GM18520 (cell line): ENCODE results near the gene ABT1.

Experiments
- ATAC-seq: cut with Tn5 transposase; IDR thresholded peaks from one replicate; pipeline ENCODE4 v1.9.1; 2021; ENCODE audit not compliant: unreplicated experiment

Gene ABT1

DNA sequence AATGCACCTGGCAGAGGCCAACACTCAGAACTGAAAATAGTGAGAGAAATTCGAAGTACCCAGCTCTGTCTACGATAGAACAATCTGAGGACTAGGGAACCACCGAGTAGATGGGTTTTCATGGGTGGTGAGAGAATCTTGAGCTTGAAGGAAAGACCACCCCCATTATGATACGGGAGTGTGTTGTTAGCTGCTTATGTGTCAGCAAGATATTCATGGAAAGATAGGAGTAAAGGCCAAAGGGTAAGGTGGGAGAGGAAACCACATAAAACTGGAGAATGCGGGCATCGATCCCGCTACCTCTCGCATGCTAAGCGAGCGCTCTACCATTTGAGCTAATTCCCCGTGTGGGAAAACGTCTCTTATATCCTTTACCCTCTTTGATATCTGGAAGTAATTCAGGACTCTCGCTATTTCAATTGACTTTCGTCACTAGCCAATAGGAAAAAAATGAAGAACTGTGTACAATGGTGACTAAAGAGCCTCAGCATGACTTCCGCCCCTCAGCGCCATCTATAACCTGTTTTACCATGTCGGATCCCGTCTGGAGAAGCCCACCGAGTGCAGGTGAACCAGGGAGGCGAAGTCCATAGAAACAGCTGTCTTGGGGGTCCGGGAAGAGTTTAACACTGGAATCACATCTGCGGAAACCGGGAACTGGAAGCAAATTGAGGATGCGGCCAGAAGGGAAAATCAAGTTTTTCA lies 25.0 kb upstream of the ABT1 start:
- ATAC-seq = no peak

DNA sequence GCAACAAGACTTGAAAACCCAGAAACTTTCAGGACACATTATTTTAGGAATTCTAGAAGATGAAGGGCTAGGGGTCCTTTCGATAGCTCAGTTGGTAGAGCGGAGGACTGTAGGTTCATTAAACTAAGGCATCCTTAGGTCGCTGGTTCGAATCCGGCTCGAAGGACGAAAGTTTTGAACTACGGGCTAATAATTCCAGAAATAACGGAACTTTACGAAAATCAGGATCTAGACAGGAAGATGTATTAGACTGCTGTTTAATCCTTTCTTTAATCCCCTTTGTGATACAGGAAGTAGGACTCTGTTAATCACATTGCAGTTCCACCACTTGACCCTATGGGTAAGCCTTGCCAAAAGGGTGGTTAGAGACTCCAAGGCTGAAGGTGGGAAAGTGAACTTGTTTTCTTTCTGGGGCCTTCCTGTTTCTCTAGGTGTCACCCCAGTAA lies 21.2 kb upstream of the ABT1 start:
- no peak for ATAC-seq

DNA sequence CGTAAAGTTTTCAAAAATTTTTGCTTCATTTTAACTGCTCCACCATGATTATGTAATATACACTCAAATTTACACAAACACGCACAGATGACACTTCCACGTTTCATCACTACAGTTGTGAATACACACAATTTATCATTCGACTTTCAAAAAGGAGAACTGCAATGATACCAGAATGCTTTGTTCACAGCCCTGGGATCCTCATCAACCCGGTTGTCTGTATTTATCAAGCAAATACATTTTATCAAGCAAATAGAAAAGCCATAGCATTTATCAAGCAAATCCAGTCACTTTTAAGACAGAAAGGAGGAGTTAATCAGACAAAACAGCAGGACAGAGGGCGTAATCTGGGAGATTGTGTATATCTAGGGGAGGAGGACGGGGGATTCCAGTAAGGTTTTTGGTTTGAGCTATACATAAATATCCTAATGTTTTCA lies 20.3 kb upstream of the ABT1 start:
- ATAC-seq = no peak

DNA sequence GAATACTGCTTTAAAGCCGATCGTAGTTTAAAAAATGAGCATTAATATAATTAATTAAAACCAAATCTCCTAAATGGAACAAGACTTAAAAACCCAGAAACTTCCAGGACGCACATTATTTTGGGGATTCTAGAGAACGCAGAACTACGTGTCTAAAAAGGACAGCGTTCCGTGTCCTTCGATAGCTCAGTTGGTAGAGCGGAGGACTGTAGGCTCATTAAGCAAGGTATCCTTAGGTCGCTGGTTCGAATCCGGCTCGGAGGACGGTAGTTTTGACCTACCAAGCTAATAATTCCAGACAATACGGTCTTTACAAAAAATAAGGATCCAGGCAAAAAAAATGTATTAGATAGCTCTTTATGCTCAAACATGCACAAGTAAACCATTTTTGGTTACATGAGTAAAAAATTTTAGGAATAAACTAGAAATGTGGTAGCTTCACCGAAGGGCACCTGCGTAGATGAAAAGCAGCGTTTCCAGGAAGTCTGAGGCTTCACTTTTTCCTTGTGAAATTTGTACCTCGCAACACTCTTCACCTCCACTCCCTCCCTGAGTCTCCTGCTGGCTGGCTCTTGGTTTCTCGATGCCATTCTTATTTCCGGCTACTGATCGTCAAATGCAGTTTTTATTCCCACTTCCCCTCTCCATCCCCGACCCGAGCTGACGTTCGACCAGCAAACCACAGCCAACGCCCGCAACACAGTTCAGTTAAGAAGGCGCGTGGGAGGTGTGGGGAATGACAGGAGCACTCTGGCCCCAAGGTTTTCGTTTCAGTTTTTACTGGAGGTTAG lies 19.6 kb upstream of the ABT1 start:
- ATAC-seq = no peak

DNA sequence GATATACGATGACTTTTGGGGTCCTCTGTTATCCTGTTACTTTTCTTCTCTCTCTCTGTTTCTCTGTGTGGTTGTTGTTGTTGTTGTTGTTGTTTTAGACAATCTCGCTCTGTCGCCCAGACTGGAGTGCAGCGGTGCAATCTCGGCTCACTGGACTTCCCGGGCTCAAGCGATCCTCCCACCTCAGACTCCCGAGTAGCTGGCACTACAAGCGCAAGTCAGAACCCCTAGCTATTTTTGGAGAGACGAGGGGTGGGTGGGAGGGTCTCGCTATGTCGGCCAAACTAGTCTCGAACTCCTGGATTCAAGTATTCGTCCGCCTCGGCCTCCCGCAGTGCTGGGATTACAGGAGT lies 19.1 kb upstream of the ABT1 start:
- no peak for ATAC-seq

DNA sequence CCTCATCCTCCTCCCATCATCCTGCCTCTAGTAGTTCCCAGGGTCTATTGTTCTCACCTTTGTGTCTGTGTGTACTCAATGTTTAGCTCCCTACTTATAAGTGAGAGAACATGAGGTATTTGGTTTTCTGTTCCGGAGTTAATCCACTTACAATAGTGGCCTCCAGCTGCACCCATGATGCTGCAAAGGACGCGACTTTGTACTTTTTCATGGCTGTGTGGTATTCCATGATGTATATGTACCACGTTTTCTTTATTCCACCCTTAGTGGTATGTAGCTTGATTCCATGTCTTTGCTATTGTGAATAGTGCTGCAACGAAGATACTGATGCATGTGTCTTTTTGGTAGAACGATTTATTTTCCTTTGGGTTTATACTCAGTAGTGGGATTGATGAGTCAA lies 18.5 kb upstream of the ABT1 start:
- ATAC-seq = no peak

DNA sequence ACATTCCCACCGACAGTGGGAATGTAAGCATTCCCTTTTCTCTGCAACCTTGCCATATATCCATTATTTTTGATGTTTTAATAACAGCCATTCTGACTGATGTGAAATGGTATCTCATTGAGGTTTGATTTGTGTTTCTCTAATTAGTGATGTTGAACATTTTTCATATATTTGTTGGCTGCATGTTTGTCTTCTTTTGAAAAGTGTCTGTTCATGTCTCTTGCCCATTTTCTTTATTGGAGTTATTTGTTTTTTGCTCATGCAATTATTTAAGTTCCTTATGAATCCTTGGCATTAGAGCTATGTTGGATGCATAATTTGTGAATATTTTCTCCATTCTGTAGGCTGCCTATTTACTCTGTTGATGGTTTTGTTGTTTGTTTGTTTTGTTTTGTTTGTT lies 18.0 kb upstream of the ABT1 start:
- ATAC-seq = no peak

DNA sequence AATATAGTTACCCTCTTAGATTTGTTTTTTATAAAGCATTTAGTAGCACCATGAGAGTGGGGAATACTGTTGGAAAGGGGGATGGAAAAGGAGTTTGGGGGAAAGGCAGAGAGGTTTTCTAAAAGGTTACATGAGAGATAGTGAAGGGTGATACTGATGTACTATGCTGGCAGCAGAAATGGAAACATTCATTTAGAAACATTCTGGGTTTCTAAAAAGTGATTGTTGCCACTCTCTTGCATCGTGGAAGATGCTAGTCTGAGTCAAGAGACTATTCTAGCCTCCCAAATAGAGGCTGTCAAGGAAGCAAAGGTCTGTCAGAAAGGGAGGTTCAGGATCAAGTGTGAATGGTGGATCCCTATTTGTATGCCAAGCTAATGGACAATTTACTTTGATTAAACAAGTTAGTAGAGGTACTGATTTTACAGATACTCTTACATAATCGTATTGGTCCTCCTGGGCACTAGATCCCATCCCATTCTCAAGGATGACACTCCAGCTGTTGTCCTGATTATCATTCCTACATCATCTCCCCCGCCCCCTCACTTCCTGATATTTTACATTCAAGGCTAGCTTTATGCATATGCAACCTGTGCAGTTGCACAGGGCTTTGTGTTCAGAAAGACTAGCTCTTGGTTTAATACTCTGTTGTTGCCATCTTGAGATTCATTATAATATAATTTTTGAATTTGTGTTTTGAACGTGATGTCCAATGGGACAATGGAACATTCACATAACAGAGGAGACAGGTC lies 15.4 kb upstream of the ABT1 start:
- no peak for ATAC-seq

DNA sequence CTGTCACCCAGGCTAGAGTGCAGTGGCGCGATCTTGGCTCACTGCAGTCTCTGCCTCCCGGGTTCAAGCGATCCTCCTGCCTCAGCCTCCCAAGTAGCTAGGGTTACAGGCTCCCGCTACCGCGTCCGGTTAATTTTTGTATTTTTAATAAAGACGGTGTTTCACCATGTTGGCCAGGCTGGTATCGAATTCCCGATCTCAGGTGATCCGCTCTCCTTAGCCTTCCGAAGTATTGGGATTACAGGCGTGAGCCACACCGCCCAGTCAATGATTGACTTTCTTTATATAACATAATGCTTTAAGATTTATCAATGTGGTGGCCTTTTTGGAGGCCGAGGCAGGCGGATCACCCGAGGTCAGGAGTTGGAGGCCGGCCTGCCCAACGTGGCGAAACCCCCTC lies 7.8 kb upstream of the ABT1 start:
- ATAC-seq = no peak

DNA sequence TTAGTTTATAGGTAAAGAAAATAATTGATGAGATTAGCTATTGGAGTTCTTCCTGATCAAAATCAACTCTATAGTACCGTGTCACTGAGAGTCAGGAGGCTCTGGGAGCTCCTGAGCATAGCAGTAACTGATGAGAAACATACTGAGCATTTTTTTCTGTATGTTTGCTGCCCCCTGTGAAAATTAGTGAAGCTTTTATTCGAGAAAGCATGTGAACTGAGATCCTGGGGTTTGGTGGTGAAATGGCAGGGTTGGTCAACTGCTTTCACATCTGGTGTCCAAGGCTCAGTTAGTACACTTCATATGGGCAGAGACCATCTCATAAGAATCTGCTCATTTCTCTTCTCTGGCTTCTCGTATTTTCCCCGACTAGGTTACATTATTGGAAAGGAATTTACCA lies 4.1 kb upstream of the ABT1 start:
- no peak for ATAC-seq

DNA sequence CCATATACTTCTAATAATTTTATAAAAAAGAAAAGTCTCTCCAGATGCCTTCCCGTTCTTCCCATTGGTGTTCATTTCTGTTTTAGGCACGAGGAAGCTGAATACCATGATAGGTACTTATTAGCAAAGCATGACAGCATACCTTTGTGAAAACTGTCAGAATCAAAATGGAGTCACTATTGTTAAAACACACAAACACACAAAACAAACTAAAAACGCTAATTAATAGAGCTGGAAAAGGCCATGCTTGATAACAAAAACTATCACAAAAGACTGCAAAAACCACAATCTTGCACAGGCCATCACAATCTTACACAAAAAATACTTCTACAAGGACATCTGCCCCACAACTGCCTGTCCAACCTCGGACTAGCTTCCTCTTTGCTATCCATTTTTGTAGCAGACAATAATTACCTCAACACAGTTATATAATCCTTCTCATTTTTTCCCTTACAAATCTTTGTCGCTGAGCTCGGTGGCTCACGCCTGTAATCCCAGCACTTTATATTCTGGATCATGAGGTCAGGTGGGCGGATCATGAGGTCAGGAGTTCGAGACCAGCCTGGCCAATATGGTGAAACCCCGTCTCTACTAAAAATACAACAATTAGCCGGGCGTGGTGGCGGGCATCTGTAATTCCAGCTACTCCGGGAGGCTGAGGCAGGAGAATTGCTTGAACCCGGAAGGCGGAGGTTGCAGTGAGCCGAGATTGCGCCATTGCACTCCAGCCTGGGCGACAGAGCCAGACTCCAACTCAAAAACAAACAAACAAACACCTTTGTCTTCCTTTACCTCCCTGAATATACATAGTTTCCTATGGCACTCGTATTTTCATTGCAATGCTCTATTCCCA lies 3.2 kb upstream of the ABT1 start:
- ATAC-seq = no peak

DNA sequence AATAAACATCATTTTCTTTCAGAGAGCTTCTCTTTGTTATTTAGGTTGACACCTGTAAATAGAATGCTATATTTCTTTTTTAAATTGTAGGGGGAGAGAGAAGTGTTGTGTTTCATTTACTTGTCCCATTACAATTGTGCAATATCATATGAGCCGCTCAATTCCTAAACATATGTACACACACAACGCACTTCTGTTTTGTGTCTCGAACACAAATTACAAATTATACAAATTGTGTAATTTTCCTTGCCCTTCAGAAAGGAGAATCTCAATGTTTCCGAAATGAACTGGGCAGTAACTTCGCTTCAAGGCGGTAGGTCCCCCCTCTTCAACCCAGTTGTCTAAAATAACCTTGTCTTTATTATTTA lies 2.6 kb upstream of the ABT1 start:
- ATAC-seq = no peak

DNA sequence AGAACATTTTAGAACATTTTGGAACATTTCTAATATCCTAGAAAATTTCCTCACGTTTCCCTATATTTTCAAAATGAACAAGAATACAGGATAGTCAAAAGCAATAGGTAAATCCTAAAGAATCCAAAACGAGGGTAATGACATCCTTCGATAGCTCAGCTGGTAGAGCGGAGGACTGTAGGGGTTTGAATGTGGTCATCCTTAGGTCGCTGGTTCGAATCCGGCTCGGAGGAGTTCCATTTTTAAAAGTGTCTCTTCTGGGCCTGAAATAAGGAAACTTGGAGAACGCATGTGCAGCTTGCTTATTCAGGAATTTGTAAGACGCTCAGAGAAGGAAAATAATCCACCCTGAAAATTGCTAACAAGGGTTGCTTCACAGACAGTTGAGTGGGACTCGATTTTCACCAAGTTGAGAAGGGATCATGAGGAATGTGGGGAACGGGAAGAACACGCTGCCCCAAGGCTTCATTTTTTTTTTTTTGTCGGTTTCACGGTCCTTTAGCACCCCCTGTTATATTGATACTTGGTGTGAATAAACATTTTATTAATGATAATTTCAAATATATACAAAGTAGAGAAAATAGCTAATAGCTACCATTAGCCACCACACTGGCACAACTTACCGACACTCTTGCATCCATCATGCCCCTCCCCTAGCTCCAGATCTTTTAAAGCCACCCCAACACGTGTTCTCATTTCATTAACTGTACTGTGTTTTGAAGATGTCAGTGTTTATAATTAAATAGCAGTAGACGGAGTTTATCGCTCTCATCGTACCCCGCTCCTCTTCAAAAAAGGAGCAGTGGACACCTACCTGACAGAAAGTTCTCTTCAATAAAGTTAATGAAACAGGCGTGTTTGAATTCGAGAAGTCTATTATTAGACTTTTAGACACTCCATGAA lies 1.8 kb upstream of the ABT1 start:
- ATAC-seq = no peak

DNA sequence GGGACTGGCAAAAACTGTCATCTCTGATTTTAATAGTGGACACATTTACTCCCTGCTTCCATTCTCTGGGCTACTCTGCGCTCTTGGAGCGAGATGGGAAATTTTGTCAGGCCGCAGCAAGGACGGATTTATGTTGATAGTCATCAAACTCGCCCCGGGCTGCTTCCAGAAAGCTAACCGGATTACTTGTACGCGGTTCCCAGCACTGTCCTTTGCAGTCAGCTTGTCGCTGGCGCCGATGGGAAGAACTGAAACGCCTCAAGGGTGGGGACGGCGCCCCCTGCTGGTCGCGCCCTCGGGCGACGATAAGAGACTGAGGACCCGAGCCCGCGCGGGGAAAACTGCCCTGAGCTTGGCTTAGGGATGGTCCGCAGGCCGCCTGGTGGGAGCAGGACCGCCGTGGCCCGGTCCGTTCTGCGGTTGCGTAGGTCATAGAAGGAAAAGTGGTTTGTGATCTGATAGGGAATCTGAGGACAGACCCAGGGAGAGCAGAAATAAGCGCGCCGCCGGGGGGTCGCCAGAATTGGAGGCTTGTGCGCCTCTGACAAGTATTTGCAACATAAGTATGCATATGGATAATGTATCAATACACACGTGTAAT lies 984 bp upstream of the ABT1 start:
- ATAC-seq = peak; percentile 47

DNA sequence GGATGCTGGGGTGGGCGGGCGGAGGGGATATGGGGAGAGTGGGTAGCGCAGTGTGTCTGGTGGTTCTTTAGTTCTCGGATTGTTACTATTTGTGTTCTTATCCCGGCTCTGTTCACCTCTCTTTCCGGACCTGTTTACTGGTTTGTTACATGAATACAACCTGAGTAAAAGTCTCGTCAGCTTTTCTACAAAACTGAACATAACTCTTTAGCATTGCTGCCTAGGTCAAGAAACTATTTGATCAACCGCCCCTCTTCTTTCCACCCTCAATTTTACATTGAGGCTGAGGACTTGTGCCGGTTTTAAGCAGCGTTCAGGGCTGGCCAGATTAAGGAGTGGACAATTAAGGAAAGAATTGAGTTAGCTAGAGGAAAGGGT lies 625 bp downstream of the ABT1 start:
- no peak for ATAC-seq

DNA sequence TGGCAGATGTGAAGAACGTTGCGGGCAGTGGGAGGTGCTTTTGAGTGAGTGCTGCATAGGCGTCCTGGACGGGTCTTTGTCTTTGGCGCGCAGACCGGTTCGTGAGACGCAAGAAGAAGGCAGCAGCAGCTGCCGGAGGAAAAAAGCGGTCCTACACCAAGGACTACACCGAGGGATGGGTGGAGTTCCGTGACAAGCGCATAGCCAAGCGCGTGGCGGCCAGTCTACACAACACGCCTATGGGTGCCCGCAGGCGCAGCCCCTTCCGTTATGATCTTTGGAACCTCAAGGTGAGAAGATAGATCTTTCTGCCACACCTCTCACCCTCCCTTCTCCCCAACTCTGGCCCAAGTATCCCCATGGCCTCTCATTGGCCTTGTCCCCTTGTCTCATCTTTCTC lies 1.1 kb downstream of the ABT1 start:
- no peak for ATAC-seq

DNA sequence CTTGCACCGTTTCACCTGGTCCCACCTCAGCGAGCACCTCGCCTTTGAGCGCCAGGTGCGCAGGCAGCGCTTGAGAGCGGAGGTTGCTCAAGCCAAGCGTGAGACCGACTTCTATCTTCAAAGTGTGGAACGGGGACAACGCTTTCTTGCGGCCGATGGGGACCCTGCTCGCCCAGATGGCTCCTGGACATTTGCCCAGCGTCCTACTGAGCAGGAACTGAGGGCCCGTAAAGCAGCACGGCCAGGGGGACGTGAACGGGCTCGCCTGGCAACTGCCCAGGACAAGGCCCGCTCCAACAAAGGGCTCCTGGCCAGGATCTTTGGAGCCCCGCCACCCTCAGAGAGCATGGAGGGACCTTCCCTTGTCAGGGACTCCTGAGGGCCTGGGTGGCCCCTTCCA lies 1.5 kb downstream of the ABT1 start:
- ATAC-seq = no peak

DNA sequence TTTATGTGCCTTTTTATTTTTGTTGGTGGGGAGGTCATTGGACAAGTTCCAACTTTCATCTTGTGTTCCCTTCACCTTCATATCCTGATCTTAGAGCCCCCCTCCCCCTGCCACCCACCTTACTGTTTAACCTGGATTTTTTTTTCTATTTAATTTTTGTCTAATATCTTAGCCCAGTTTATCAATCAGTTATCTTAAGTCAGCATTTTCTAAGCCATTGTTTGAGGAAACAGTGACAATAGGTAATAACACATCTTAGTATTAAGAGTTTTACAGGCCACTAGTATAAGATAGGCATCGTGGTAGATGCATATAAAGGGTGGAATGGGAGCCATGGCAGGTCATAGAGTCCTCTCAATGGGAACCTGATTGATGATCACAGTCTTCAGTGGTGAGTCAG lies 2.4 kb downstream of the ABT1 start:
- no peak for ATAC-seq

DNA sequence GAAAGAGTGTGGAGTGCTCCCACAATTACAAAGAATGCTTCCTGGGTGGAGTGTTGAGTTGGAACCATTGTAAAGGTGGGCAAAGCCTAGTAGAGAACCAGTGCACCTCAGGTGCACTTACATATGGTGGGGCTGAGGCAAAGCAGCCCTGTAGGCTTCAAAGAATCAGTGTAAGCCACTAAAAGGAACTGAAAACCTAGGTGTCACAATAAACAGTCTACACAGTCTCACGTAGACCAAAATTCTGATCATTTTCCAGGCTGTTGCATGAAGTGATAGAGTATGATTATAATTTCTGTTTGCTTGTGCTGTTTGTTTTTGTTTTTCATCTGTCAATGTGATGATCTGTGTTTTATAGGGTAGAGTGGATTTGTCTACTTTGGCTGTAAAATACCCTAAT lies 2.8 kb downstream of the ABT1 start:
- no peak for ATAC-seq

DNA sequence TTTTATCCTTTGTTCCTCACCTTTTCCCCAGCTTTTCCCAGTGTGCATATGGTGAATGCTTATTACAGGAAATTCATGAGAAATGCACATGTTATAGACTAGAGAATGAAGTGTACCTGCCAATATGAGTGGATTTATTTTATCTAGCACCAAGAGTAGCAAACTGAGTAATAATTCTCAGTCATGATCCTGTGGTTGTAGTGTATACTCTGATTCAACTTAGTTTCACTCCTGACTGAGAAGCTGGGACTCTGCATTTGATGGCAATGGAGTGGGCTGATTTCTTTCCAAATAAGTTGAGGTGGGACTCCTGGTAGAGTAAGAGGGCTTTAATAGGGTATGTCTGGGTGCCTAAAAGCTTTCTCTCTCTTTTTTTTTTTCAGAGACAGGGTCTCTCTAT lies 4.0 kb downstream of the ABT1 start:
- no peak for ATAC-seq
